ENCODE results near the gene TTLL11. TPM values are rescaled to one million over a fixed set of nuclear protein-coding genes. Genes with fewer than 3 reads are reported as not detected.
A peak's percentile ranks its signal among the peaks of the same experiment; 100 is the strongest.

TTLL11 gene
- total RNA-seq, 1 donor from 2014 or later = 6.9 TPM

GRCh38 chr9:121996783-121997182, 96.3 kb downstream of the TTLL11 start:
- no peak overlapping the region for H3K4me3 Mint-ChIP-seq (ENCODE audit: unreplicated experiment)
- H3K36me3 Mint-ChIP-seq (ENCODE audit: low read depth, unreplicated experiment) = peaks cover 2% of the 10 kb centered on the region

DNA sequence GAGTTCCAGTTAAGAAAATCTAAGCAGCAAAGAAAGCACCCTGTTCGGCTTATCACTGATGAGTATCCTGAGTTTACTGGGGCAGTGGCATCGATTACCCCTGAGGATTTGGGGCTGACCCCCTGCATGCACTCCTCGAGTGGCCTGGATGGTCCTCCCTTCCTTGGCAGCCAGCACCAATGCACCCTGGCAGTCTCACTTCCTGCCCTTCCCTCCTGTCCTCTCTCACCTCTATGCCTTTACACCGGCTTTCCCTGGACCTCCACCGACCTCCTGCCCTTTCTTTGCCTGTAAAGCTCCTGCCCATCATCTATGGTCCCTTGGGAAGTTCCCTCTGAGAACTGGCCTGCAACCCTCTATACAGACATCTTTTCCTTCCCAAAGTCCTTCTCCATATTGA, 97.1 kb downstream of the TTLL11 start:
- TF ChIP-seq CTCF (IDR thresholded peaks at IDR 0.05; ENCODE audit: insufficient read depth, low read depth, low read length) = no peak
- TF ChIP-seq EZH2 (IDR thresholded peaks at IDR 0.05; ENCODE audit: insufficient read depth, low read length) = no peak

More at GRCh38 chr9:121996783-121997182, 96.3 kb downstream of the TTLL11 start:
- Mint-ChIP-seq H3K9me3 (ENCODE audit: unreplicated experiment) (peaks cover 2% of the 10 kb centered on the region), H3K4me1 (ENCODE audit: low read depth, unreplicated experiment) (peaks cover 9% of the 10 kb centered on the region), H3K27me3 (ENCODE audit: low read depth, unreplicated experiment) (no peaks in the 10 kb centered on the region), H3K27ac (ENCODE audit: unreplicated experiment) (no peak overlapping the region)
- FAIRE-seq = no peak
- TF ChIP-seq EZH2 (IDR thresholded peaks at IDR 0.05; ENCODE audit: insufficient read depth, low read length) (no peak), CTCF (IDR thresholded peaks at IDR 0.05; ENCODE audit: insufficient read depth, low read depth, low read length) (no peak)
- Histone ChIP-seq H3K4me2 (ENCODE audit: low read length) (no peak overlapping the region), H3K27ac (ENCODE audit: low read depth, low read length) (no peak overlapping the region), H3K9me3 (ENCODE audit: insufficient read depth, low read depth, low read length) (no peaks in the 10 kb centered on the region), H4K20me1 (ENCODE audit: insufficient read depth, low read length) (peaks cover 18% of the 10 kb centered on the region), H3K27me3 (ENCODE audit: insufficient read depth, low read length) (no peaks in the 10 kb centered on the region), H3K36me3 (ENCODE audit: insufficient read depth, low read length) (no peaks in the 10 kb centered on the region), H3K79me2 (ENCODE audit: insufficient read depth, low read length) (peaks cover 3% of the 10 kb centered on the region), H3K4me1 (ENCODE audit: insufficient read depth, low read length) (peaks cover 5% of the 10 kb centered on the region), H3K4me3 (ENCODE audit: insufficient read depth, low read depth, low read length) (no peak overlapping the region), H2AFZ (ENCODE audit: low read depth, low read length) (no peak overlapping the region), H3K9ac (ENCODE audit: low read length) (no peak overlapping the region)
- no peak for DNase-seq (ENCODE audit: low read depth)

GRCh38 chr9:121992571-121993212, 100.4 kb downstream of the TTLL11 start:
- H3K79me2 ChIP-seq (ENCODE audit: insufficient read depth, low read length) = no peaks in the 10 kb centered on the region
- Mint-ChIP-seq H3K9me3 (ENCODE audit: unreplicated experiment) (no peaks in the 10 kb centered on the region), H3K27me3 (ENCODE audit: low read depth, unreplicated experiment) (peaks cover 30% of the 10 kb centered on the region), H3K27ac (ENCODE audit: unreplicated experiment) (no peak overlapping the region), H3K4me3 (ENCODE audit: unreplicated experiment) (no peak overlapping the region), H3K36me3 (ENCODE audit: low read depth, unreplicated experiment) (peaks cover 1% of the 10 kb centered on the region), H3K4me1 (ENCODE audit: low read depth, unreplicated experiment) (peaks cover 8% of the 10 kb centered on the region)
- no peak overlapping the region for H3K9ac ChIP-seq (ENCODE audit: low read length)
- H3K9me3 ChIP-seq (ENCODE audit: insufficient read depth, low read depth, low read length) = no peaks in the 10 kb centered on the region
- no peaks in the 10 kb centered on the region for H3K36me3 ChIP-seq (ENCODE audit: insufficient read depth, low read length)
- H3K4me3 ChIP-seq (ENCODE audit: insufficient read depth, low read depth, low read length) = no peak overlapping the region
- DNase-seq (ENCODE audit: low read depth) (peak; percentile 45), FAIRE-seq (no peak)
- no peak overlapping the region for H3K27ac ChIP-seq (ENCODE audit: low read depth, low read length)
- no peak overlapping the region for H2AFZ ChIP-seq (ENCODE audit: low read depth, low read length)
- H3K27me3 ChIP-seq (ENCODE audit: insufficient read depth, low read length) = no peaks in the 10 kb centered on the region
- no peak overlapping the region for H3K4me2 ChIP-seq (ENCODE audit: low read length)
- H4K20me1 ChIP-seq (ENCODE audit: insufficient read depth, low read length) = peaks cover 9% of the 10 kb centered on the region
- TF ChIP-seq EZH2 (IDR thresholded peaks at IDR 0.05; ENCODE audit: insufficient read depth, low read length) (no peak), CTCF (IDR thresholded peaks at IDR 0.05; ENCODE audit: insufficient read depth, low read depth, low read length) (peak; percentile 77)
- H3K4me1 ChIP-seq (ENCODE audit: insufficient read depth, low read length) = peaks cover 1% of the 10 kb centered on the region

More for the DNA sequence above, 97.1 kb downstream of the TTLL11 start:
- FAIRE-seq (no peak), DNase-seq (ENCODE audit: low read depth) (no peak)
- Histone ChIP-seq H3K79me2 (ENCODE audit: insufficient read depth, low read length) (peaks cover 3% of the 10 kb centered on the region), H3K9me3 (ENCODE audit: insufficient read depth, low read depth, low read length) (no peaks in the 10 kb centered on the region), H3K4me1 (ENCODE audit: insufficient read depth, low read length) (peaks cover 5% of the 10 kb centered on the region), H3K4me2 (ENCODE audit: low read length) (no peak overlapping the region), H3K27ac (ENCODE audit: low read depth, low read length) (no peak overlapping the region), H3K27me3 (ENCODE audit: insufficient read depth, low read length) (no peaks in the 10 kb centered on the region), H4K20me1 (ENCODE audit: insufficient read depth, low read length) (peaks cover 18% of the 10 kb centered on the region), H3K9ac (ENCODE audit: low read length) (no peak overlapping the region), H3K36me3 (ENCODE audit: insufficient read depth, low read length) (no peaks in the 10 kb centered on the region), H3K4me3 (ENCODE audit: insufficient read depth, low read depth, low read length) (no peak overlapping the region), H2AFZ (ENCODE audit: low read depth, low read length) (no peak overlapping the region)
- Mint-ChIP-seq H3K27me3 (ENCODE audit: low read depth, unreplicated experiment) (peaks cover 6% of the 10 kb centered on the region), H3K9me3 (ENCODE audit: unreplicated experiment) (peaks cover 2% of the 10 kb centered on the region), H3K27ac (ENCODE audit: unreplicated experiment) (no peak overlapping the region), H3K4me3 (ENCODE audit: unreplicated experiment) (no peak overlapping the region), H3K36me3 (ENCODE audit: low read depth, unreplicated experiment) (peaks cover 3% of the 10 kb centered on the region), H3K4me1 (ENCODE audit: low read depth, unreplicated experiment) (peaks cover 9% of the 10 kb centered on the region)
